ENCODE results near the gene LIMD2.

The LIMD2 gene

DNA sequence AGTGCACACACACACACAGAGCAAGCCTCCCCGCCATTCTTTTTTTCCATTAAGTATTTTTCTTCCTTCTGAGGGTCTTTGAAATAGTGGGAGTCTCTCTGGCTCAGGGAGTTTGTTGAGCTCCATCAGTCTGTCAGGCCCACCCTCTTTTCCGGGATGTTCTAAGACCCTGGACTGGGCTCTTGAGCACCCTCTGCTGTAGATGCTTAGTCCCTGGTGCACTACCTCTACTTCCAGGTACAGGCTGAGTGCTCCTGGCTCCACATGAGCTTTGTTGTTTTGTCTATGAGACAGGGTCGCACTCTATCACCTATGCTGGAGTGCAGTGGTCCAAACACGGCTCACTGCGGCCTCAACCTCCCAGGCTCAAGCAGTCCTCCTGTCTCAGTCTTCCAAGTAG, 20.7 kb downstream of the LIMD2 start:
- DNase-seq: no peak

DNA sequence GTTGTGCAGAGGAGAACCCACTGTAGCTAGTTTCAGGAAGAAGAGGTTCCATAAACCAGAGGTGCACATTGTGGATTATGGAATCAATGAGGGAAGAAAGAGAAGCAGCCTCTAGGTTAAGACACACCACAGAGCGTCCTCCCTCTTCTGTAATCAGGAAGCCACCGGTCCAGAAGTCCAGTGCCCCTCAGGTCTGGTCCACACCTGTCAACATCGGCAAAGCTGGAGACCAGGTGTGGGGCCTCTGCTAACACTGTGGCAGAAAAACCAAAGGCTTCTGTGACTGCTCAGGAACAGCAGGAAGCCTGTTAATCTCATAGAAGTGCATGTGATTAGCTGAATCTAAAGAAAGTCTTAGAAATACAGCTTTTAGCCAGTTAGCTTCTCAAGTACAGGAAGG, 23.3 kb downstream of the LIMD2 start:
- no peak for DNase-seq

- DNase-seq: no peak
Observed at GRCh38 chr17:63675607-63676546, 24.0 kb downstream of the LIMD2 start.

- DNase-seq: no peak
Observed at GRCh38 chr17:63675231-63675606, 24.7 kb downstream of the LIMD2 start.

DNA sequence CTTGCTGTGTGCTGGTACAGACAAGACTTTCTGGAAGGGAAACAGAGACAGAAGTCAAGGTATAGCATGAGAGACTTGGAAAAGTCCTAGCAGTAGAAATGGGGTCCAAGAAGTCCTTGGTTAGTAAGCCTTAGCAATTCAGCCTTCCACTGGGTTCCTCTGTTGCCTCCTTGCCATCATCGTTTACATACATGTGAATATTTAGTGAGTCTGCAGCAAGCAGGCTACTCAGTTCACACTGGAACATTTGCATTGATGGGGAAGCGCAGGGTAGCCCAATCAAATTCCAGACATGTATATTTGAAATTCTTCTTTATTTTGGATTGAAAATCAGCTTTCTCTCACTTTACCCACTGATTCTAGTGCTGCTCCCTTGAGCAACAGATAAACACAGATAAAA, 27.1 kb downstream of the LIMD2 start:
- DNase-seq: no peak

DNA sequence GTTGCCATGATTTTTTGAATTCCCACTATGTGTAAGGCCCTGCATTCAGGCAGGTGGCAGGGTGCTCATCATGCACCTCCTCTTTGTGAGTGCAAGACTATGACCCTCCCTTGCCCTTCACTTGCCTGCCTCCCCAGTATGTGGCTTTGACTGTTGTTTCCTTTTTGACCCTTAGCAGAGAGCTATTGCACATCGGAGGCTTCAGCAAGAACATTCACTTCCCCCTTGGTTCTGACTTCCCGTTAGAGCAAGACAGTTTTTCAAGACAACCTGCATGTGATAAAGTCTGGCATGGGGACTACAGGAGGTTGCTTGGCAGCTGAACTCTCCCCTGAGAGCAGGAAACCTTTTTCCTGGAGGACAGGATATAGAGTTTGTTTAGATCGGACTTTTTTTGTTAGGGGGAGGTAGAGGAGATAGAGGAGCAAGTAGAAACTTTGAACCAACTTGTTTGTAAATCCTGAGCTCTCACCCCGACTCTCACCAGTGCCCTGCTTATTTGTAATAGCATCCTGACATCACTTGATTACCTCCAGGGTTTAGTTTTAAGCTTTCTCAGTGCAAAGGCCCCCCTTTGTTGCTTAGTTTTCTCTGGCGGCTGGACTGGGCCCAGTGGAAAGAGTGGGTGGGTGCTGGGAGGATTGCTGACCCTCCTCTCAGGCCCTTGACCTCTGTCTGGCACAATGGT, 34.3 kb downstream of the LIMD2 start:
- no peak for DNase-seq

DNA sequence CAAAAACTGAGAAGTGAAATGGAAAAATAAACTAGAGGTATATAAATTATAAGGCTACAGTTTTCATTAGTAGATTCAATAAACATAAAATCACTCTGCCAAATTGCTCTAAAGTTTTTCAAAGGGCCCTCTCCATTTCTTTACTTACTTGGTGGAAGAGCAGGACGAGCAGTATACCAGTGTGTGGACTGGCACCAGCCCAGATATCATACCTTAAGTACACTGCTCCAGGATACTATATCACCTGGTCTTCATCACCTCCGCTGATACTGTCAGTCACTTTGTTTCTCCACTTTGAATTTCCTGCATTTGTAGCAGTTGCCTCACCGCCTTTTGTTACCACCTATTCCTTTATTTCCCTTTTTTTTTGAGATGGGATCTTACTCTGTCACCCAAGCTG, 40.1 kb downstream of the LIMD2 start:
- no peak for DNase-seq

DNA sequence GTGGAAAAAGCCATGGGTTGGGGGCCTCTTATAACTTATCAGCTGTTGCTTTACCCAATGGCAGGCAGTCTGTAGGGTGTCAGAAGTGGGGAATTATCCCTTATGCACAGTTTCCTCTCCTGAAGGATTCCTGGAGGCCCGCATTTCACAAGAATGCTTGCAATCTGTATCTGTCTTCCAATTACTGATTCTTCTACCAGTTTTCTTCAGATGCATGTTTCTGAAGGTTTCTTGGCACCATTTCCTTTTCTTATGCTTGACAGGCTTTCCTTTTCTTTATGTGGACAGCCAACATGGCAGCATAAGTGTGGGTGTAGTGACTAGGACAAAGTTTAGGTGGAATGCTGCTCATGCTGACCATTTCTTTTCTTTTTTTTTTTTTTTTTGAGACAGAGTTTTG, 41.6 kb downstream of the LIMD2 start:
- DNase-seq: no peak

DNA sequence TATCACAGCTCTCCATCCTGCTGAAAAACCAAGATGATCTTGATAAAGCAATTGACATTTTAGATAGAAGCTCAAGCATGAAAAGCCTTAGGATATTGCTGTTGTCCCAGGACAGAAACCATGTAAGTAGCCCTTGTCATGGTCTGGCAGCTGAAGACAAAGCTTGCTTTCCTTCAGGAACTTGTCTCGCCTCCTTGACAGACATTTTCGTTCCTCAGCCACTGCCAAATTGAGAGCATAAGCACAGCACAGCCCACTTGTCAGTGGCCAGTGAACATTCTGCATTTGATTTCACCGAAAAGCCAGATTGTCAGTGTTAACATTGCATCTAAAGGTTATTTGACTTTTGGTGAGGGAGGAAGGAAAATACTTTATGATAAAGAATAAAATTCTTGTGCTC, 42.1 kb downstream of the LIMD2 start:
- DNase-seq: no peak

GRCh38 chr17:63653050-63653449, 46.9 kb downstream of the LIMD2 start:
- DNase-seq: no peak

DNA sequence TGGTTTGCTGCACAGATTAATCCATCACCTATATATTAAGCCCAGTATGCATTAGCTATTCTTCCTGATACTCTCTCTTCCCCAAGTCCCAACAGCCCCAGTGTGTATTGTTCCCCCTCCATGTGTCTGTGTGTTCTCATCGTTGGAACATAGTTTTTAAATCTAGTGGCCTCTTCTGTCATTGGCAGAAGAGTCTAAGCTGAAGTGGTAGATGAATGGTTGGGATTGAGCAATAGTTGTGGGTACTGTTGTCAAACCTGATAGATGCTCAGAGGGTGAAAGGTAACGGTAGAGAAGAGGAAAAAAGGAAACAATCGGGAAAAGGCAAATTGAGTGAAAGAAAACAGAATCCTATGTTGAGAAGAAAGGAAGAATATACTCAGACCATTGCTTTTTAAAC, 47.8 kb downstream of the LIMD2 start:
- DNase-seq: no peak

- DNase-seq: no peak
Observed at GRCh38 chr17:63649813-63650212, 50.1 kb downstream of the LIMD2 start.

- no peak for DNase-seq
Observed at GRCh38 chr17:63647936-63648335, 52.0 kb downstream of the LIMD2 start.

DNA sequence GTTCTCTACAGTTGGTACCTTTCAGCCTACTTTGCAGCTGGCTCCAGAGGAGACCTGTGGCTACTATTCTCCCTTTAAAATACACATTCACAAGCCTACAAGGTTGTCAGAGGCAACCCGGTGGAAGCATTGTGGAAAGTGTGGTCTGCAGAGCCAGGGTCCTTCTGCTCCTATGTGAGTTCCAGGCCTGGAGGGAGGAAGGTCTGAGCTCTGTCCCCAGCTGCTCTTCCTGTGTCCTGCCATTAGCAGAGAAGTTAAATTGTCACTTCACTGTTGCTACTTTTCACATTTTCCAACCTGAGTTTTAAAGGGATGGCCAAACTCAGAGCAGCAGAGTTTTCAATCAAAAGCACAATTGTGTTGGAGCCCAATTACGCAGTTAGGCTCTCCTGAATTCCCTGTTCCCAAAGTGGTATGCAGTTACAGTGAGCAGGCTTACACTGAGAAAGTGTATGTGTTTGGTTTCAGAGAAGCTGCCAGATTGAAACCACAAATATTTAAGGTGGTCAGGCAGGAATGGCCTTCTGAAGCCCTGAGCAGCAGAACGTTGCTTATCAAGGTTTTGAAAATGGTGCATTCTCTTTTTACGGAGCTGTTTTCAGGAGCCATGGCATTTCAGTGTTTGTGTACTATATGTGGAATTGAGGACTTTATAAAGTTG, 52.7 kb downstream of the LIMD2 start:
- DNase-seq: no peak

DNA sequence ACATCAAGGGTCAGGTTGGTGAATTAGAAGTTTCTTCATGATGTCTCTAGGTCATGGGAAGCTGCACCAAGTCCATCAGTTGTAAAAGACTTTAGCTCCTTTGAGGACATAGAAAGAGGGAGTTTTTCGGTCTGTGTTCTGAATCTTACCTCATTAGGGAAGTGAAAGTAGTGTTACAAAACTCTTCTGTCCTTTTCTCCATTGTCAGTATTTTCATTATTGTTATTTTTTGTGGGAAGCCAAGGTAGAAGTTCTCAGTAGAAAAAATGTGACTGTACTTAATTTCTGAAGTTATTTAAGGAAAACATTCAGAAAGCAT, 53.5 kb downstream of the LIMD2 start:
- no peak for DNase-seq
